ENCODE measurements around the gene GMEB2. TPM values are rescaled to one million over a fixed set of nuclear protein-coding genes. Genes with fewer than 3 reads are reported as not detected.

Gene GMEB2
- total RNA-seq, 6 donors from 2014 or later: 10.1 to 12.9 (median 12.4) TPM

DNA sequence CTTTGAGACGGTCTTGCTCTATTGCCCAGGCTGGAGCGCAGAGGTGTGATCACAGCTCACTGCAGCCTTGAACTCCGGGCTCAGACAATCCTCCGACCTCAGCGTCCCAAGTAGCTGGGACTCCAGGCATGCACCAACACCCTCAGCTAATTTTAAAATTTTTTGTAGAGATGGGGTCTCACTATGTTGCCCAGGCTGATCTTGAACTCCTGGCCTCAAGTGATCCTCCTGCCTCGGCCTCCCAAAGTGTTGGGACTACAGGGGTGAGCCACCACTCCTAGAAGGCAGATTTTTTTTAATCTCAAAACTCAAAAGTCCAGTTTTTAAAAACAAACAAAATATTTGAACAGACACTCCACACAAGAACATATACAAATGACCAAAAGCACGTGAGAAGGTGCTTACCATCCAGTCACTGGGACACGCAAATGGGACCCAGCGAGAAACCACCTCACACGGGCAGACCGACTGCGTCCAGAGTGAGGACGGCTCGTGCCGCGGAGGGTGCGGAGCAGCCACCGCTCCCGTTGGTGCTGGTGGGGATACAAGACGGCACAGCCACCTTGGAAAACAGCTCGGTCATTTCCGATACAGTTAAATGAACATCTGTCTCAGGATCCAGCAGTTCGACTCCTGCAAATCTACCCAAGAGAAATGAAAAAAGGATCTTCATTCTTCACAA is 44.4 kb downstream of the GMEB2 start:
- Histone ChIP-seq H3K36me3 (no peaks in the 10 kb centered on the region), H3K27me3 (no peaks in the 10 kb centered on the region), H3K9me3 (no peaks in the 10 kb centered on the region), H3K4me1 (no peaks in the 10 kb centered on the region), H3K27ac (no peak overlapping the region), H3K4me3 (no peak overlapping the region)
- 81 to 86% methylated on average over 22 to 23 of the region's 23 CpGs for WGBS, 2 donors
- peak in 1 of 2 donors; percentile 54 for DNase-seq
- no peak for TF ChIP-seq POLR2A (IDR thresholded peaks at IDR 0.05)
- ATAC-seq (ENCODE audit: low FRiP score in 2 of 2): no peak

- Histone ChIP-seq H3K4me1 (no peaks in the 10 kb centered on the region), H3K4me3 (no peak overlapping the region), H3K36me3 (no peaks in the 10 kb centered on the region), H3K27me3 (no peaks in the 10 kb centered on the region), H3K9me3 (no peaks in the 10 kb centered on the region), H3K27ac (no peak overlapping the region)
- ATAC-seq (ENCODE audit: low FRiP score in 2 of 2) (peak; percentile 11 to 14), DNase-seq (peak in 1 of 2 donors; percentile 34)
- WGBS, 2 donors: 53 to 63% methylated on average over 6 to 11 of the region's 12 CpGs
- TF ChIP-seq POLR2AphosphoS5 (IDR thresholded peaks at IDR 0.05): no peak
- TF ChIP-seq, protein P1, sequence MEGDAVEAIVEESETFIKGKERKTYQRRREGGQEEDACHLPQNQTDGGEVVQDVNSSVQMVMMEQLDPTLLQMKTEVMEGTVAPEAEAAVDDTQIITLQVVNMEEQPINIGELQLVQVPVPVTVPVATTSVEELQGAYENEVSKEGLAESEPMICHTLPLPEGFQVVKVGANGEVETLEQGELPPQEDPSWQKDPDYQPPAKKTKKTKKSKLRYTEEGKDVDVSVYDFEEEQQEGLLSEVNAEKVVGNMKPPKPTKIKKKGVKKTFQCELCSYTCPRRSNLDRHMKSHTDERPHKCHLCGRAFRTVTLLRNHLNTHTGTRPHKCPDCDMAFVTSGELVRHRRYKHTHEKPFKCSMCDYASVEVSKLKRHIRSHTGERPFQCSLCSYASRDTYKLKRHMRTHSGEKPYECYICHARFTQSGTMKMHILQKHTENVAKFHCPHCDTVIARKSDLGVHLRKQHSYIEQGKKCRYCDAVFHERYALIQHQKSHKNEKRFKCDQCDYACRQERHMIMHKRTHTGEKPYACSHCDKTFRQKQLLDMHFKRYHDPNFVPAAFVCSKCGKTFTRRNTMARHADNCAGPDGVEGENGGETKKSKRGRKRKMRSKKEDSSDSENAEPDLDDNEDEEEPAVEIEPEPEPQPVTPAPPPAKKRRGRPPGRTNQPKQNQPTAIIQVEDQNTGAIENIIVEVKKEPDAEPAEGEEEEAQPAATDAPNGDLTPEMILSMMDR (IDR thresholded peaks at IDR 0.05): peak in 3 of 6 experiments; percentile 16 to 22 (median 19)
Measured at GRCh38 chr20:63580796-63581461, 46.0 kb downstream of the GMEB2 start.

DNA sequence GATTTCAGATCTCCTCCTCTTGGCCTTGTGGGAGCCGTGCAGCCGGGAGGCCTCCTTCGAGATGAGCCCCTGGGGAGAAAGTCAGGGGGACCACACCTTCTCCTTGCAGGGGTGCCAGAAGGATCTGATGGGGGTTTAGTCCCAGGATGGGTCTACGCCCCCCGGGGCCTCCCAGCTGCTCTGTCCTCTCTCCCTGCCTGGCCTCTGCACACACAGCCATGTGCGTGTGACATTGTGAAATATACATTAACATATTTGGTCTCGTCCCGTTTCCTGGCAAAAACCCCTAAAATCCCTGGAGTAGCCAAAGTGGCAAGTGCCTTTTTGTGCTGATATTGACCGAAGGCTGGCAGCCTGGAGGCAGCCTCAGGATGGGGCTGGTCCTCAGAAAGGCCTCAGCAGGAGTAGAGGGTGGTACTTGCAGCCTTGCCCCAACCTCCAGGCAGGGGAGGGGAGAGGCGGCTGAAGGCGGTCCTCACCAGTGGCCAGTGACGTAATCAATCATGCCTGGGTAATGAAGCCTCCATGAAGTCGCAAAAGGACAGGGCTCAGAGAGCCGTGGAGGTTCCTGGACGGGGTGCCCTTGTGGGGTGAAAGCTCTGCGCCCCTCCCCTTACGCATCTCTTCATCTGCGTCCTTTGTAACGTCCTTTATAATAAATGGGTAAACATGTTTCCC is 47.7 kb downstream of the GMEB2 start:
- H3K27ac ChIP-seq: no peak overlapping the region
- ATAC-seq (ENCODE audit: low FRiP score in 2 of 2): no peak
- peaks cover 5 to 9% (median 7%) of the 10 kb centered on the region in 4 donors for H3K4me1 ChIP-seq
- 77 to 82% methylated on average over 12 to 19 of the region's 19 CpGs for WGBS, 2 donors
- H3K27me3 ChIP-seq: no peaks in the 10 kb centered on the region
- H3K4me3 ChIP-seq: no peak overlapping the region
- no peak for TF ChIP-seq POLR2A (IDR thresholded peaks at IDR 0.05)
- H3K9me3 ChIP-seq: no peaks in the 10 kb centered on the region
- peak in 1 of 2 donors; percentile 15 for DNase-seq
- H3K36me3 ChIP-seq: no peaks in the 10 kb centered on the region

- WGBS, 2 donors: 70 to 83% methylated on average over 23 to 26 of the region's 26 CpGs
- DNase-seq: peak in 1 of 2 donors; percentile 55
- Histone ChIP-seq H3K4me1 (peaks cover 6 to 11% (median 8%) of the 10 kb centered on the region in 4 donors), H3K9me3 (no peaks in the 10 kb centered on the region), H3K36me3 (no peaks in the 10 kb centered on the region), H3K27me3 (no peaks in the 10 kb centered on the region), H3K4me3 (no peak overlapping the region), H3K27ac (no peak overlapping the region)
- TF ChIP-seq, protein P1 (IDR thresholded peaks at IDR 0.05): no peak
- TF ChIP-seq POLR2AphosphoS5 (IDR thresholded peaks at IDR 0.05): no peak
- TF ChIP-seq EP300 (IDR thresholded peaks at IDR 0.05): no peak
- TF ChIP-seq POLR2A (IDR thresholded peaks at IDR 0.05): no peak
- no peak for ATAC-seq (ENCODE audit: low FRiP score in 2 of 2)
Measured at GRCh38 chr20:63578224-63579016, 48.5 kb downstream of the GMEB2 start.

DNA sequence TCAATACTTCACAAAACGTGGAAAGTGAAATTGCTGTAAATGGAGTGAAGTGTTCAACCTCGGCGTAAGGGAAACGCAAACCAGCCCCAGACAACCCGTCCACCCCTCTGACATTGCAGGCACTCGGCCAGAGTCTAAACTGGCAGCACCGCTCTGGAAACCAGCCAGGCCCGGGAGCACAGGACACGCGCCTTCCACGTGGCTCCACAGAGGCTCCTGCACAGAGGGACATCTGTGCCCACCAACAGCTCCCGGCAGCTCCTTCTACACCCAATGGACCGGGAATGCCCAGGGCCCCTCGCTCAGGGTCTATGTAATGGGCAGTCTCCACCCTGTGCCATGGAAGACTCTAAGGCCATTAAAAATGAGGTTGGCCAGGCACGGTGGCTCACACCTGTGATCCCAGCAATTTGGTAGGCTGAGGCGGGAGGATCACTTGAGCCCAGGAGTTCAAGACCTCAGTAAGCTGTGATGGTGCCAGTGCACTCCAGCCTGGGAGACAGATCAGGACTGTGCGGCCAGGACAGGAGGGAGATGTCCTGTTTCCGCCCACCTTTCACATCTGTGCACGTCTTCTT is 49.5 kb downstream of the GMEB2 start:
- ATAC-seq (ENCODE audit: low FRiP score in 2 of 2): no peak

More for the DNA sequence above, 49.5 kb downstream of the GMEB2 start:
- Histone ChIP-seq H3K9me3 (no peaks in the 10 kb centered on the region), H3K4me3 (no peak overlapping the region), H3K27me3 (no peaks in the 10 kb centered on the region), H3K27ac (no peak overlapping the region), H3K4me1 (peaks cover 16 to 22% (median 18%) of the 10 kb centered on the region in 4 donors), H3K36me3 (peaks cover 0 to 5% (median 2%) of the 10 kb centered on the region in 4 donors)
- TF ChIP-seq EP300 (IDR thresholded peaks at IDR 0.05) (no peak), POLR2A (IDR thresholded peaks at IDR 0.05) (no peak), POLR2AphosphoS5 (IDR thresholded peaks at IDR 0.05) (no peak)
- TF ChIP-seq, protein P1 (IDR thresholded peaks at IDR 0.05): no peak
- WGBS, 2 donors: 61 to 71% methylated on average over 19 of the region's 19 CpGs
- DNase-seq: peak in 1 of 2 donors; percentile 52
